Brain microvascular endothelial cell (primary cell): ENCODE data around the gene ZBTB16.

ENCODE experiments used
- DNase-seq: peaks from one replicate; pipeline ENCODE4 v3.0.0-alpha.2; 2020
- H3K27ac ChIP-seq: fragments of 250-450 bp; sonication (Bioruptor Pico); 2 replicates; pipeline ENCODE4 v1.5.1; 2020; ENCODE audit warnings: mild to moderate bottlenecking, moderate library complexity
- H3K27me3 ChIP-seq: fragments of 250-450 bp; sonication (Bioruptor Pico); replicated peaks from 2 replicates; pipeline ENCODE4 v1.5.1; 2020; ENCODE audit warnings: mild to moderate bottlenecking
- H3K36me3 ChIP-seq: fragments of 250-450 bp; sonication (Bioruptor Pico); replicated peaks from 2 replicates; pipeline ENCODE4 v1.5.1; 2020; ENCODE audit warnings: mild to moderate bottlenecking
- H3K4me3 ChIP-seq: 2 replicates; pipeline ENCODE4 v1.5.1; 2011; ENCODE audit warnings: low read depth, mild to moderate bottlenecking, control low read depth, low read length, moderate library complexity
- CTCF ChIP-seq: IDR thresholded peaks from 2 replicates; pipeline ENCODE4 v1.5.1; 2011; ENCODE audit warnings: low read depth, mild to moderate bottlenecking, moderate library complexity, low read length, control low read depth, inconsistent platforms; ENCODE audit errors: missing control alignments
- in situ Hi-C: cut with HindIII; loops from 2 replicates; pipeline ENCODE4 v1.10.0; 2017; ENCODE audit warnings: low sequenced_read_pairs, low pct_ligation_motif_present

The ZBTB16 gene

GRCh38 chr11:114106986-114107385, 47.5 kb downstream of the ZBTB16 start:
- H3K4me3 ChIP-seq: no peak overlapping the region
- H3K36me3 ChIP-seq: no peaks in the 10 kb centered on the region
- peaks cover 30% of the 10 kb centered on the region for H3K27me3 ChIP-seq
- no peak for TF ChIP-seq CTCF
- in situ Hi-C loops: no loop called here
- DNase-seq: no peak
- H3K27ac ChIP-seq: no peak overlapping the region

GRCh38 chr11:114108501-114109205, 49.1 kb downstream of the ZBTB16 start:
- no peaks in the 10 kb centered on the region for H3K36me3 ChIP-seq
- no peak for DNase-seq
- H3K27ac ChIP-seq: no peak overlapping the region
- no peak overlapping the region for H3K4me3 ChIP-seq
- in situ Hi-C loops: no loop called here
- peaks cover 30% of the 10 kb centered on the region for H3K27me3 ChIP-seq
- no peak for TF ChIP-seq CTCF

- Histone ChIP-seq H3K36me3 (no peaks in the 10 kb centered on the region), H3K27ac (no peak overlapping the region), H3K4me3 (no peak overlapping the region), H3K27me3 (peaks cover 35% of the 10 kb centered on the region)
- no peak for DNase-seq
- no peak for TF ChIP-seq CTCF
- in situ Hi-C loops: no loop called here
These were observed 49.9 kb downstream of the ZBTB16 start for GRCh38 chr11:114109206-114110090.

- Histone ChIP-seq H3K4me3 (no peak overlapping the region), H3K27ac (no peak overlapping the region), H3K27me3 (peaks cover 39% of the 10 kb centered on the region), H3K36me3 (no peaks in the 10 kb centered on the region)
- in situ Hi-C loops: no loop called here
- no peak for TF ChIP-seq CTCF
- no peak for DNase-seq
These were observed 50.6 kb downstream of the ZBTB16 start for GRCh38 chr11:114110123-114110522.

- in situ Hi-C loops: no loop called here
- peak; percentile 18 for DNase-seq
These were observed 51.7 kb downstream of the ZBTB16 start for GRCh38 chr11:114110952-114111947.

More at GRCh38 chr11:114110952-114111947, 51.7 kb downstream of the ZBTB16 start:
- TF ChIP-seq CTCF: no peak
- H3K27ac ChIP-seq: no peak overlapping the region
- no peak overlapping the region for H3K4me3 ChIP-seq
- H3K36me3 ChIP-seq: no peaks in the 10 kb centered on the region
- H3K27me3 ChIP-seq: peaks cover 48% of the 10 kb centered on the region
